Glutamatergic neuron (in vitro differentiated cells): Measurements from ENCODE around the gene AP5S1. TPM values are rescaled to one million over a fixed set of nuclear protein-coding genes. Genes with fewer than 3 reads are reported as not detected.

Experiments used
- DNase-seq: peaks from one replicate; pipeline ENCODE4 v3.0.0; 2022
- H3K27ac Mint-ChIP-seq: one replicate; pipeline ENCODE4 v1.8.0; 2020; ENCODE audit warnings: mild to moderate bottlenecking, mixed read lengths, inconsistent platforms; ENCODE audit not compliant: unreplicated experiment
- H3K27me3 Mint-ChIP-seq: one replicate; pipeline ENCODE4 v1.8.0; 2020; ENCODE audit warnings: mild to moderate bottlenecking, moderate library complexity, mixed read lengths, inconsistent platforms; ENCODE audit not compliant: unreplicated experiment
- H3K36me3 Mint-ChIP-seq: one replicate; pipeline ENCODE4 v1.8.0; 2020; ENCODE audit warnings: mild to moderate bottlenecking, mixed read lengths, inconsistent platforms; ENCODE audit not compliant: unreplicated experiment
- H3K4me1 Mint-ChIP-seq: one replicate; pipeline ENCODE4 v1.8.0; 2020; ENCODE audit warnings: mild to moderate bottlenecking, low read depth, mixed read lengths, inconsistent platforms; ENCODE audit not compliant: unreplicated experiment
- H3K4me3 Mint-ChIP-seq: one replicate; pipeline ENCODE4 v1.8.0; 2020; ENCODE audit warnings: mild to moderate bottlenecking, mixed read lengths, inconsistent platforms; ENCODE audit not compliant: unreplicated experiment
- H3K9me3 Mint-ChIP-seq: one replicate; pipeline ENCODE4 v1.8.0; 2020; ENCODE audit warnings: mild to moderate bottlenecking, moderate library complexity, mixed read lengths, inconsistent platforms; ENCODE audit not compliant: unreplicated experiment
- CTCF ChIP-seq: fragments of 200-600 bp; sonication (generic); IDR thresholded peaks from one replicate; pipeline ENCODE4 v1.5.0; 2021; ENCODE audit not compliant: partially characterized antibody, unreplicated experiment
- total RNA-seq: library from RNA; stranded (reverse); fragmentation: NEBNext Ultra II Directional; extraction: Animal tissue kit (Norgen Biotek cat#: 25700); gene quantifications from one replicate; pipeline ENCODE4 v1.2.1, GENCODE V29; 2021; ENCODE audit not compliant: unreplicated experiment

Gene AP5S1
- total RNA-seq, 1 donor from 2014 or later: 8.1 TPM

GRCh38 chr20:3783511-3784195 lies 36.7 kb upstream of the AP5S1 start:
- DNase-seq: no peak
- no peak for TF ChIP-seq CTCF
- H3K4me1 Mint-ChIP-seq: peaks cover 11% of the 10 kb centered on the region
- H3K36me3 Mint-ChIP-seq: no peaks in the 10 kb centered on the region
- H3K27ac Mint-ChIP-seq: no peak overlapping the region
- H3K9me3 Mint-ChIP-seq: peaks cover 5% of the 10 kb centered on the region
- H3K4me3 Mint-ChIP-seq: no peak overlapping the region
- peaks cover 12% of the 10 kb centered on the region for H3K27me3 Mint-ChIP-seq

DNA sequence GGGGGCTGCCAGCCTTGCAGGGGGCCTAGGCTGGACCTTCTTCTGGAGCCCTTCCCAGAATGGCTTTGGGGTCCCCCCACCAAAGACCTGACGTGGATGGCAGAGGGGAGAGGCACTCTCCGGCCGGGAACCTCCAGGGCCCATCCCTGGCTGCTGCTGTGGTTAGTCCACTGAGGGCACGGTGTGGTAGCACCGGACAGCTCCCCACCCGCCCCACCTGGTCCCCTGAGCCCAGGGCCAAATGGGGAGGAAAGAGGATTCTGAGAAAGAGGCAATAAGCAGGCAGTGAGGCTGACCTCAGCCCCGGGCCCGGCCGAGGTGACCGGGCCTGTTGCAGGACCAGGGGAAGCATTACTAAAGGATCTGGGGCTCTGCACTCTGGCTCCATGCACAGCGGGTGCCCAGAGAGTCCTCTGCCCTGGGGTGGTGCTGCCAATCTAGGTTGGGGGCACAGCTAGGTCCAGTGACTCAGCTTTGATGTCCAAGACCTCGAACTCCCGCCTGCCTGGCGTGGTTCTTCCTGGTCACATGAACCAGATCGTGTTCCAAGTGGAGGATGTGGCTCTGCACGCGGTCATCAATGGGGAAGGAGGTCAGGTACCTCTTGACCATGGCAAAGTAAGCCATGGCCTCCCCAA lies 36.0 kb upstream of the AP5S1 start:
- Mint-ChIP-seq H3K4me3 (peak overlapping the region; percentile 59), H3K27ac (no peak overlapping the region), H3K9me3 (peaks cover 5% of the 10 kb centered on the region), H3K27me3 (peaks cover 13% of the 10 kb centered on the region), H3K4me1 (peaks cover 11% of the 10 kb centered on the region), H3K36me3 (no peaks in the 10 kb centered on the region)
- no peak for DNase-seq
- no peak for TF ChIP-seq CTCF

GRCh38 chr20:3784863-3785239 lies 35.5 kb upstream of the AP5S1 start:
- no peak for TF ChIP-seq CTCF
- no peak overlapping the region for H3K27ac Mint-ChIP-seq
- no peak for DNase-seq
- H3K4me1 Mint-ChIP-seq: peaks cover 11% of the 10 kb centered on the region
- H3K36me3 Mint-ChIP-seq: no peaks in the 10 kb centered on the region
- peaks cover 5% of the 10 kb centered on the region for H3K9me3 Mint-ChIP-seq
- peak overlapping the region; percentile 59 for H3K4me3 Mint-ChIP-seq
- H3K27me3 Mint-ChIP-seq: peaks cover 10% of the 10 kb centered on the region

DNA sequence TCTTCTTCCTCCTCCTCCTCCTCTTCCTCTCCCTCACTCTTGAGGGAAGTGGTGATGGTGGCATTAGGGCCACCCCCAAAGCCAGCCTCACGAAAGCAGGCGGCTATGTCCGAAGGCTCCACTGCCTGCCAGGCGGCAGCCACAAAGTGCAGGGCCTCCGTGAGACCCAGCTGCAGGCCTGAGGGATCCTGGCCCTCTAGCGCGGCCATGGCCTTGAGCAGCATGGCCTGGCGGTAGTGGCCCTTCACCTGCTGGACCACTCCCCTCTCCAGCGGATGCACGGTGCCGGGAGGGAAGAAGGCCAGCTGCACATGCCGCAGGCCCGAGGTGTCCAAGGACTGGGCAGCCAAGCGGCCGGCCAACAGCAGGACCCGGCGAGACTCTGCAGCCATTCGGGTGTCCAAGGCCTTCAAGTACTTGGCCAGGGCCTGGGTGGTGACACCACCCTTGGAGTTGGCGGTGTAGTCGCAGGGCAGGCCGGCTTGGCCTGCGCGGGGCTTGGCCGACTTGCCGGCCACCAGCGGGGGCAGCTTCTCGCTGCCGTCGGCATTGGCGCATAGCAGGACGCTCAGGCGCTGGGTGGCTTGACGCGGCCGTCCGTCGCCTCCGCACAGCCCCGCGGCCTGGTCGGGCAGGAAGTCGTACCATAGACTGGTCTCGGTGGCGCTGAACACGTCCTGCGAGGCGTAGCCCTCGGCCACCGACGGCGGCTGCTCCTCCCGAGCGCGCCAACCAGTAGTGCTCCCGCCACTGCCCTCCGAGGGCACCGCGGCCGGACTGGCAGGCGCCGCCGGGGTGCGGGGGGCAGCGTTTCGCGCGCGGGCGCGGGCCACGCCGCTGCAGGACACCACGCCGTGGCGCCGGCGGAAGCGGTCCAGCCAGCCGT lies 34.9 kb upstream of the AP5S1 start:
- DNase-seq: no peak
- H3K9me3 Mint-ChIP-seq: peaks cover 5% of the 10 kb centered on the region
- no peak overlapping the region for H3K4me3 Mint-ChIP-seq
- no peaks in the 10 kb centered on the region for H3K36me3 Mint-ChIP-seq
- peaks cover 8% of the 10 kb centered on the region for H3K27me3 Mint-ChIP-seq
- no peak for TF ChIP-seq CTCF
- no peak overlapping the region for H3K27ac Mint-ChIP-seq
- H3K4me1 Mint-ChIP-seq: peaks cover 10% of the 10 kb centered on the region

- H3K9me3 Mint-ChIP-seq: peaks cover 5% of the 10 kb centered on the region
- peak overlapping the region; percentile 89 for H3K4me3 Mint-ChIP-seq
- no peaks in the 10 kb centered on the region for H3K36me3 Mint-ChIP-seq
- H3K4me1 Mint-ChIP-seq: peaks cover 5% of the 10 kb centered on the region
- DNase-seq: peak; percentile 64
- TF ChIP-seq CTCF: no peak
- peaks cover 4% of the 10 kb centered on the region for H3K27me3 Mint-ChIP-seq
- peak overlapping the region; percentile 82 for H3K27ac Mint-ChIP-seq
Measured at GRCh38 chr20:3786126-3786484, 34.2 kb upstream of the AP5S1 start.
